ENCODE results near the gene CALN1.

DNA sequence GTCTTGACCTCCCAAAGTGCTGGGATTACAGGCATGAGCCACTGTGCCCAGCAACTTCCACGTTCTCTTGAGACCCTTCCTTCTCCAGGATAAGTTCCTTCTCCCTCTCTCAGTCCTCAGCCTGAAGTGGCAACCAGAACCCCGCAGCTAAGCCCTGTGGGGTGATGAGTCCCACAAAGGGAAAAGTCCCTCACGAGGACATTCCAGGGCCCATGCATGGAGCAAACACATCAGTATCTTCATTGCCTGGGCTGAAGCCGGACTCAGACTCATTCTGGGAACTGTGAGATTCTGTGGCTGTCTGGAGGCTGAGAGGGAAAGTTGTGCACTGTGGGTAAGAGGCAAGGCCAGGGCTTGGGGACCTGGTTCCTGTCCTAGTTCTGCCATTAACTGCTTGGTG, 657.3 kb downstream of the CALN1 start:
- TF ChIP-seq, protein P1, sequence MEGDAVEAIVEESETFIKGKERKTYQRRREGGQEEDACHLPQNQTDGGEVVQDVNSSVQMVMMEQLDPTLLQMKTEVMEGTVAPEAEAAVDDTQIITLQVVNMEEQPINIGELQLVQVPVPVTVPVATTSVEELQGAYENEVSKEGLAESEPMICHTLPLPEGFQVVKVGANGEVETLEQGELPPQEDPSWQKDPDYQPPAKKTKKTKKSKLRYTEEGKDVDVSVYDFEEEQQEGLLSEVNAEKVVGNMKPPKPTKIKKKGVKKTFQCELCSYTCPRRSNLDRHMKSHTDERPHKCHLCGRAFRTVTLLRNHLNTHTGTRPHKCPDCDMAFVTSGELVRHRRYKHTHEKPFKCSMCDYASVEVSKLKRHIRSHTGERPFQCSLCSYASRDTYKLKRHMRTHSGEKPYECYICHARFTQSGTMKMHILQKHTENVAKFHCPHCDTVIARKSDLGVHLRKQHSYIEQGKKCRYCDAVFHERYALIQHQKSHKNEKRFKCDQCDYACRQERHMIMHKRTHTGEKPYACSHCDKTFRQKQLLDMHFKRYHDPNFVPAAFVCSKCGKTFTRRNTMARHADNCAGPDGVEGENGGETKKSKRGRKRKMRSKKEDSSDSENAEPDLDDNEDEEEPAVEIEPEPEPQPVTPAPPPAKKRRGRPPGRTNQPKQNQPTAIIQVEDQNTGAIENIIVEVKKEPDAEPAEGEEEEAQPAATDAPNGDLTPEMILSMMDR (IDR thresholded peaks at IDR 0.05): no peak
- TF ChIP-seq POLR2AphosphoS5 (IDR thresholded peaks at IDR 0.05): no peak
